22Rv1 (cell line): ENCODE data around the gene SOCS6.

Experiments used
- CTCF ChIP-seq: fragments of 450-650 bp; IDR thresholded peaks from 2 replicates; pipeline ENCODE4 v1.5.1; 2017; ENCODE audit warnings: mild to moderate bottlenecking
- ZFX ChIP-seq: fragments of 450-650 bp; IDR thresholded peaks from 2 replicates; pipeline ENCODE4 v1.6.1; 2017; ENCODE audit warnings: antibody characterized with exemption, borderline replicate concordance

GRCh38 chr18:70243131-70243929 lies 45.5 kb upstream of the SOCS6 start:
- no peak for TF ChIP-seq CTCF
- no peak for TF ChIP-seq ZFX
